ENCODE results near the gene ATOH1. TPM values are rescaled to one million over a fixed set of nuclear protein-coding genes. Genes with fewer than 3 reads are reported as not detected.

Gene ATOH1
- polyA plus RNA-seq, 3 donors: not detected

GRCh38 chr4:93829820-93830687, 1.5 kb downstream of the ATOH1 start:
- DNase-seq: no peak
- Histone ChIP-seq H3K4me2 (replicated peaks; ENCODE audit: extremely low read depth, low read length, poor library complexity, severe bottlenecking) (no peak overlapping the region), H3K9ac (ENCODE audit: insufficient read depth, low read length, poor library complexity, severe bottlenecking) (no peak overlapping the region), H3K27ac (ENCODE audit: low read depth in 1 of 2, low read length in 2 of 2) (no peak overlapping the region), H3K4me3 (replicated peaks in 1 of 3; ENCODE audit: low read depth in 2 of 3, low read length in 3 of 3) (no peak overlapping the region), H3K4me1 (ENCODE audit: control insufficient read depth in 1 of 2, insufficient read depth in 2 of 2, low read length in 2 of 2) (peaks cover 0 to 5% of the 10 kb centered on the region in 2 donors), H3K27me3 (ENCODE audit: control insufficient read depth in 2 of 2, insufficient read depth in 2 of 2, low read length in 2 of 2) (peaks cover 86 to 100% of the 10 kb centered on the region in 2 donors), H2AFZ (ENCODE audit: insufficient read depth, low read depth, low read length, poor library complexity, severe bottlenecking) (no peak overlapping the region), H3K9me3 (replicated peaks in 1 of 2; ENCODE audit: control insufficient read depth in 1 of 2, insufficient read depth in 1 of 2, low read length in 2 of 2) (peaks cover 0 to 56% of the 10 kb centered on the region in 2 donors), H3K79me2 (ENCODE audit: insufficient read depth, low read length) (no peaks in the 10 kb centered on the region), H4K20me1 (ENCODE audit: insufficient read depth, low read length) (no peaks in the 10 kb centered on the region), H3K36me3 (replicated peaks in 1 of 2; ENCODE audit: control insufficient read depth in 1 of 2, insufficient read depth in 2 of 2, low read length in 2 of 2) (no peaks in the 10 kb centered on the region)
- H3K27ac Mint-ChIP-seq: no peak overlapping the region
- WGBS (ENCODE audit: insufficient coverage): 10% methylated on average over 18 of the region's 40 CpGs
- TF ChIP-seq CTCF (IDR thresholded peaks at IDR 0.05): no peak
- H3K4me1 Mint-ChIP-seq: peaks cover 17% of the 10 kb centered on the region
- H3K9me3 Mint-ChIP-seq: peaks cover 3 to 26% (median 14%) of the 10 kb centered on the region in 7 donors
- peaks cover 96 to 99% (median 99%) of the 10 kb centered on the region in 3 donors for H3K27me3 Mint-ChIP-seq (ENCODE audit: low read depth in 3 of 3)
- H3K4me3 Mint-ChIP-seq: peak overlapping the region in 1 of 2 donors; percentile 74
- intact Hi-C loops (cut with micrococcal nuclease): no loop called here
- peaks cover 0 to 3% of the 10 kb centered on the region in 2 donors for H3K36me3 Mint-ChIP-seq

GRCh38 chr4:93831716-93832496, 3.4 kb downstream of the ATOH1 start:
- H3K9ac ChIP-seq (ENCODE audit: insufficient read depth, low read length, poor library complexity, severe bottlenecking): no peak overlapping the region
- H3K27ac ChIP-seq (ENCODE audit: low read depth in 1 of 2, low read length in 2 of 2): no peak overlapping the region
- no peak for TF ChIP-seq CTCF (IDR thresholded peaks at IDR 0.05)
- H3K9me3 ChIP-seq (replicated peaks in 1 of 2; ENCODE audit: control insufficient read depth in 1 of 2, insufficient read depth in 1 of 2, low read length in 2 of 2): peaks cover 0 to 56% of the 10 kb centered on the region in 2 donors
- H3K36me3 Mint-ChIP-seq: peaks cover 0 to 3% of the 10 kb centered on the region in 2 donors
- peaks cover 0 to 5% of the 10 kb centered on the region in 2 donors for H3K4me1 ChIP-seq (ENCODE audit: control insufficient read depth in 1 of 2, insufficient read depth in 2 of 2, low read length in 2 of 2)
- no peaks in the 10 kb centered on the region for H3K79me2 ChIP-seq (ENCODE audit: insufficient read depth, low read length)
- no peaks in the 10 kb centered on the region for H4K20me1 ChIP-seq (ENCODE audit: insufficient read depth, low read length)
- no peak overlapping the region for H3K4me3 ChIP-seq (replicated peaks in 1 of 3; ENCODE audit: low read depth in 2 of 3, low read length in 3 of 3)
- no peaks in the 10 kb centered on the region for H3K36me3 ChIP-seq (replicated peaks in 1 of 2; ENCODE audit: control insufficient read depth in 1 of 2, insufficient read depth in 2 of 2, low read length in 2 of 2)
- no peak overlapping the region for H3K27ac Mint-ChIP-seq
- peaks cover 3 to 29% (median 14%) of the 10 kb centered on the region in 7 donors for H3K9me3 Mint-ChIP-seq
- H3K4me3 Mint-ChIP-seq: peak overlapping the region in 1 of 2 donors; percentile 61
- H3K27me3 ChIP-seq (ENCODE audit: control insufficient read depth in 2 of 2, insufficient read depth in 2 of 2, low read length in 2 of 2): peaks cover 80 to 99% of the 10 kb centered on the region in 2 donors
- peaks cover 17% of the 10 kb centered on the region for H3K4me1 Mint-ChIP-seq
- peaks cover 89 to 95% (median 91%) of the 10 kb centered on the region in 3 donors for H3K27me3 Mint-ChIP-seq (ENCODE audit: low read depth in 3 of 3)
- H3K4me2 ChIP-seq (replicated peaks; ENCODE audit: extremely low read depth, low read length, poor library complexity, severe bottlenecking): no peak overlapping the region
- intact Hi-C loops (cut with micrococcal nuclease): no loop called here
- 13% methylated on average over 12 of the region's 25 CpGs for WGBS (ENCODE audit: insufficient coverage)
- no peak for DNase-seq
- no peak overlapping the region for H2AFZ ChIP-seq (ENCODE audit: insufficient read depth, low read depth, low read length, poor library complexity, severe bottlenecking)

Measured in CD14-positive monocyte (primary cell).